GM12873 (cell line): Measurements from ENCODE around the gene TMEM123.

Experiments used
- TF ChIP-seq, protein P1 (sequence below): IDR thresholded peaks from 2 replicates; pipeline ENCODE4 v1.5.1; 2012; ENCODE audit warnings: low read depth, mild to moderate bottlenecking, moderate library complexity, low read length, control low read depth; ENCODE audit not compliant: insufficient read depth; ENCODE audit errors: missing control alignments

Gene TMEM123

DNA sequence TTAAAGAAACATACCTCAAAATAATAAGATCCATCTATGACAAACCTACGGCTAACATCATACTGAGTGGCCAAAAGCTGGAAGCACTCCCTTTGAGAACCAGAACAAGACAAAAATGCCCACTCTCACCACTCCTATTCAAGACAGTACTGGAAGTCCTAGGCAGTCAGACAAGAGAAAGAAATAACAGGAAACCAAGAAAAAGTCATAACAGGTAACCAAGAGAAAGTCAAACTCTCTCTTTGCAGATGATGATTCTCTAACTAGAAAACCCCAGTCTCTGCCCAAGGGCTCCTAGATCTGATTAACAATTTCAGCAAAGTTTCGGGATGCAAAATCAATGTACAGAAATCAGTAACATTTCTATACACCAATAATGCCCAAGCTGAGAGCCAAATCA, 35.6 kb downstream of the TMEM123 start:
- TF ChIP-seq, protein P1, sequence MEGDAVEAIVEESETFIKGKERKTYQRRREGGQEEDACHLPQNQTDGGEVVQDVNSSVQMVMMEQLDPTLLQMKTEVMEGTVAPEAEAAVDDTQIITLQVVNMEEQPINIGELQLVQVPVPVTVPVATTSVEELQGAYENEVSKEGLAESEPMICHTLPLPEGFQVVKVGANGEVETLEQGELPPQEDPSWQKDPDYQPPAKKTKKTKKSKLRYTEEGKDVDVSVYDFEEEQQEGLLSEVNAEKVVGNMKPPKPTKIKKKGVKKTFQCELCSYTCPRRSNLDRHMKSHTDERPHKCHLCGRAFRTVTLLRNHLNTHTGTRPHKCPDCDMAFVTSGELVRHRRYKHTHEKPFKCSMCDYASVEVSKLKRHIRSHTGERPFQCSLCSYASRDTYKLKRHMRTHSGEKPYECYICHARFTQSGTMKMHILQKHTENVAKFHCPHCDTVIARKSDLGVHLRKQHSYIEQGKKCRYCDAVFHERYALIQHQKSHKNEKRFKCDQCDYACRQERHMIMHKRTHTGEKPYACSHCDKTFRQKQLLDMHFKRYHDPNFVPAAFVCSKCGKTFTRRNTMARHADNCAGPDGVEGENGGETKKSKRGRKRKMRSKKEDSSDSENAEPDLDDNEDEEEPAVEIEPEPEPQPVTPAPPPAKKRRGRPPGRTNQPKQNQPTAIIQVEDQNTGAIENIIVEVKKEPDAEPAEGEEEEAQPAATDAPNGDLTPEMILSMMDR, result no peak

DNA sequence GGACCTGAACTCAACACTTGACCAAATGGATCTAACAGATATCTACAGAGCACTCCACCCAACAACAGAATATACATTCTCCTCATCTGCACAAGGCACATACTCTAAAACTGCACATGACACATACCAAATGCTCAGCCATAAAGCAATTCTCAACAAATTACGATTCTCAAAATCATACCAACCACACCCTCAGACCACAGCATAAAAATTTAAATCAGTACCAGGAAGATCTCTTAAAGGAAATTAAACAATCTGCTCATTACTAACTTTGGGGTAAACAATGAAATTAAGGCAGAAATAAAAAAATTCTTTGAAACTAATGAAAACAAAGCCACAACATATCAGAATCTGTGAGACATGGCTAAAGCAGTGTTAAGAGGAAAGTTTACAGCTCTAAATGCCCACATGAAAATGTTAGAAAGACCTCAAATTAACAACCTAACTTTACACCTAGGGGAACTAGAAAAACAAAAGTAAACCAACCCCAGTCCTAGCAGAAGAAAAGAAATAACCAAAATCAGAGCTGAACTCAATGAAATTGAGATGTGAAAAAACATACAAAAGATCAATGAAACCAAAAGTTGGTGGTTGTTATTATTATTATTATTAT, 37.2 kb downstream of the TMEM123 start:
- TF ChIP-seq, protein P1, result no peak

DNA sequence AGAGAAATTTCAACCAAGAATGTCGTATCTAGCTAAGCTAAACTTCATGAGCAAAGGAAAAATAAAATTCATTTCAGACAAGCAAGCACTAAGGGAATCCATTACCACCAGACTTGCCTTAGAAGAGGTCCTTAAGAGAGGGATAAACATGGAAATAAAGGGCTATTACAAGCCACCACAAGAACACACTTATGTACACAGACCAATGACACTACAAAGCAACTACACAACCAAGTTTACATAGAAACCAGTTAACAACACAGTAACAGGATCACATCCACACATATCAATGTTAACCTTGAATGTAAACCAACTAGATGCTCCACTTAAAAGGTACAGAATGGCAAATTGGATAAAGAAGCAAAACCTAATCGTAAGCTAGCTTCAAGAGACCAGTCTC, 38.0 kb downstream of the TMEM123 start:
- TF ChIP-seq, protein P1, result no peak

DNA sequence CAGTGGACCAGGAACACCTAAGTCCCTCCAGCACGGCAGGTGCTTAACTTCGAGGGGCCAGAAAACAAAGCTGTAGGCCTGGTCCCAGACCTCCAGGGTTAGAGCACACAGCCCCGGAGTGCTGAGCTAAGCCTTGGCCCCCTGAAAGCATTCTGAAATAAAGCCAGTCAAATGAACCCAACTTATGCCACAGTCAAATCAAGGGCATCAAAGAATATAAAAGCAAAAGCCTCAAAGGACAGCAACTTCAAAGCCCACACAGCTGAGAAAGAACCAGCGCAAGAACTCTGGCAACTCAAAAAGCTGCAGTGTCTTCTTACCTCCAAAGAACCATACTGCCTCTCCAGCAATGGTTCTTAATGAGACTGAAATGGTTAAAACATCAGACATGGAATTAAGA, 39.1 kb downstream of the TMEM123 start:
- TF ChIP-seq, protein P1, result no peak

DNA sequence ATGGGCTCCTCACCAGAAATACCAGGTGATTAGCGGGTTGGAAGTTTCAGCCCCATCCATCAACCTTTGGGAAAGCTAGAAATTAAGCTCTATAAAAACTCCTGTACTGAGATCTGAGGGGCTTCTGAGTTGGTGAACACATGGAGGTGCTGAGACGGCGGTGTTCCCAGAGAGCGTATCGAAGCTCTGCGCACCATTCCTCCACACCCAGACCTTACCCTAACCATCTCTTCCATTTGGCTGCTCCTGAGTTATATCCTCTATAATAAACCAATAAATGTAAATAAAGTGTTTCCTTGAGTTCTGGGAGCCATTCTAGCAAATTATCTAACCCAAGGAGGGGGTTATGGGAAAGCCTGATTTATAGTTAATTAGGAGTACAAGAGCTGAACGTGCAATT, 41.4 kb downstream of the TMEM123 start:
- TF ChIP-seq, protein P1, result no peak

DNA sequence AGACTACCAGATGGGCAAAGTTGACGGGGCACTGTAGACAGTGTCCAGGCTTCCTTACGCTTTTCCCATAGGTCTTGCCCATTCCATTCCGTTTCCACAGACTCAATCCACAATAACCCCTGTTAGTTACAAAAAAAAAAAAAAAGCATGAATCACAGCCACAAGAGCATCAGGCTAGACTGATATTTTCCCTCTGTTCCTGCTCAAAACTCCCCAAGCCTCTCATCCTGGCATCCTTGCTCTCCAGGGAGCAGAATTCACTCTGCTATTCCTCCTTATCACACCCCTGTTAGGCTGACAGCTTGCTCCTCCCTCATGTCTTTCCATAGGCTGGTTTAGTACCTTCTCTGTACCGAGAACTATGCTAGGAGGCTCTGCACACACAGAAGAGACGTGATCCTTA, 42.2 kb downstream of the TMEM123 start:
- TF ChIP-seq, protein P1, result no peak

DNA sequence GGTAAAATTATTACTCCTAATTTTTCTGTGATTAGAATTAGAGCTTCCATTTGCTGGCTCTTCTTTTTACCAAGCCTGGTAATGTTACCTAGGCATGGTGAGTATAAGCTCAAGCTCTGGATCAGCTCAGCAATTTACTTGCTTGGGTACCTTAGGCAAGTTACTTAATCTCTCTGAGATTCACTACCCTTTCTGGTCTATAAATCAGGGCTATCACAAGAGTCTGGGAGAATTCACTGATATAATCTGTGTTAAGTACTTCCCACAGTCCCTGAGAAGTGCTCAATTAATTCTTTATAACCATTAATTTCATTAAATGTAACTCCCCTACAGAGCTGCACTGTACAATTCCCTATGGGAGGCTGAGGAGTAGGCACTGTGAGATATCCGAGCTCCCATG, 44.2 kb downstream of the TMEM123 start:
- TF ChIP-seq, protein P1, result no peak
